ENCODE data around the gene PLEKHH1.
A peak's percentile ranks its signal among the peaks of the same experiment; 100 is the strongest.
"Not testable (repeated sequence)": the region's sequence is repeated elsewhere in the genome, so short reads cannot be mapped to it uniquely, and the experiment has no call there.

Gene PLEKHH1

GRCh38 chr14:67584978-67585377 lies 51.9 kb downstream of the PLEKHH1 start:
- ATAC-seq, result no peak

GRCh38 chr14:67586369-67586768 lies 53.3 kb downstream of the PLEKHH1 start:
- no peak for ATAC-seq

GRCh38 chr14:67589204-67589770 lies 56.2 kb downstream of the PLEKHH1 start:
- ATAC-seq, result no peak

DNA sequence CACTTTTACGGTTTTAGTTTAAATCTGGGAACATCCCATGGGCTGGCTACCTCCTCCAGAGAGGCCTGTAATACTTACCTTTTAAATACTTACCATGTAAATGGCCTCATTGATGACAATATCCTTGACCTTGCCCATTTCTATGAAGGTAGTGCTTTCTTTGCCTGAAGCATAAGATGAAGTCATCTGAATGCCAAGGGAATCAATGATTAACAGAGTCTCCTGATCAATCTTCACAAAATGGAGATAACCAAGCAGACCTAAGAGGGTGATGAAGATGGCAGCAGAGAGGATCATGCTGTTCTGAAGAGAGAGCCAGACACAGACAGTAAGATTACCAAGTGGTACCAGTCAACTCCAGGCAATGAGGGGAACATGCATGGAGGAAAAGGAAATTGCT lies 60.6 kb downstream of the PLEKHH1 start:
- ATAC-seq, result not testable (repeated sequence)

DNA sequence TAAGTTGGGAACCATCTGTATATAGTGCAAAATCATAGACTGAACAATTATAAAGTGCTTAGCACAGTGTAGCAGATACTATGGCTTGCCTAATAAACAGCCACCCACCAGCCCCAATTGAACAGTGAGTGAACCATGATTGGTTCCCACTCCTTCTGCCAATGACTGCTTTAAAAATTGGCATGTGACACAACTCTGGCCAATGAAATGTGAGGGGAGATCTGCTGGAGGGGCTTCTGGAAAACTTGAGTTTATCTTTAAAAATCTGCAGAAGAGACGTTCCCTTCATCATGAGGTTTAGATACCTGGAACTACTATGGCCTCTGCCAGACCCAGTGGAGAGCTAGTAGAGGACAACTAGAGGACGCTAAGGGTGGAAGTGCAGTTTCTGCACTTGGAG lies 62.3 kb downstream of the PLEKHH1 start:
- no peak for ATAC-seq

DNA sequence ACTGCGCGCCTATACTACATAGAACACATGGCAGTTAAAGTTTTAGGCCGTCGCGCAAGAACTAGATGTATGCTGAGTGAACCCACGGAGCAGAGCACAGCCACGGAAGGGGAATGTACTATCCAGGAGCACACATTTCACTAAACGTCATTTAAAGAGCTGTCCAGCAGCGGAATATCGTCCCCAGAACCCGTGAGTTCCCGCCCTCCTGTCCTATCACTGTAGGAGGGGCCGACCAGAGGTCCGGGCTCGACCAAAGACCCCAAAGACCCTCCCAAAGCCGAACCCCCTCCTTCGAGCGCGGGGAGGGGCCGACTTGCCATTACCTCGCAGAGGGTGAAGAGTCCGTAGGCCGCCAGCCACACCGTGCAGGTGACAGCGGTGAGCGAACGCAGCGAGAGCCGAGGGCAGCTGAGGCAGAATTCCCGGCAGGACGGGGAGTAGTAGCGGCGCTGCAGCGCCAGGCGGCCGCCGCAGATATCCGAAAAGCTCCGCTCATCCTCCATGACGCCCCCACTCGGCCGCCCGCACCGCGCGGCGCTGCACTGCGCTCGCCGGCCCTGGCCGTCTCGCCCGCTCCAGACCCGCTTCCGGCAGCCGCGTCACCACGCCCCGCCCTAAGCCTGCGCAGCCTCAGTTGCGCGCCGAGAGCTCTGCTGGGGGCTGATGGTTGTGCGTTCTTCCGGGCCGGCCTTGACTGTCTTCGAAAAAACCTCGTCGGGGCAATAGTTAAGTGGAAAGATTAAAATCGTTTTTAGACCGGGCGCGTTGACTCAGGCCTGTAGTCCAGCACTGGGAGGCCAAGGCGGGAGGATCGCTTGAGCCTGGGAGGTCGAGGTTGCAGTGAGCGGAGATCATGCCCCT lies 66.8 kb downstream of the PLEKHH1 start, which contains the start of gene PIGH:
Gene PIGH, minus strand, starts transcription at position 571 of the 864 bp plus-strand sequence. Its CDS starts 65 bp downstream, at position 506.
- peak; percentile 99 to 100 for ATAC-seq

- not testable (repeated sequence) for ATAC-seq
These were observed 67.5 kb downstream of the PLEKHH1 start for GRCh38 chr14:67600562-67600974.

- ATAC-seq, result no peak
These were observed 69.0 kb downstream of the PLEKHH1 start for GRCh38 chr14:67602076-67602475.

DNA sequence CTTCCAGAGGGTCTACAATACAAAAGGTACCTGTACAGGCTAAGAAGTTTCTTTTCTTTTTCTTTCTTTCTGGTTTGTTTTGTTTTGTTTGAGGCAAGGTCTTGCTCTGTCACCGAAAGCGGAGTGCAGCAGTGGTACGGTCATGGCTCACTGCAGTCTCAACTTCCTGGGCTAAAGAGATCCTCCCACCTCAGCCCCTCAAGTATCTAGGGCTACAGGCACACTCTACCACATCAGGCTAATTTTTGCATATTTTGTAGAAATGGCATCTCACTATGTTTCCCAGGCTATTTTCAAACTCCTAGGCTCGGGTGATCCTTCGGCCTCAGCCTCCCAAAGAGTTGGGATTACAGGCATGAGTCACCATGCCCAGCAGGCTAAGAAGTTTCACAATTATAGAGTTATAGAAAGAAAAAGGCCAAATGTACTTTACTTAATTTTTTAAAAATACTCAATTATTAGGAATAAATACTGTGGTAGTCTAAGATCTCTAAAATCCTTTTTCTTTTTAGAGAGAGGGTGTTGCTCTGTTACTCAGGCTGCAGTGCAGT lies 70.0 kb downstream of the PLEKHH1 start:
- ATAC-seq, result no peak

GRCh38 chr14:67607646-67608045 lies 74.6 kb downstream of the PLEKHH1 start:
- no peak for ATAC-seq

GRCh38 chr14:67609642-67610310 lies 76.7 kb downstream of the PLEKHH1 start:
- no peak for ATAC-seq

DNA sequence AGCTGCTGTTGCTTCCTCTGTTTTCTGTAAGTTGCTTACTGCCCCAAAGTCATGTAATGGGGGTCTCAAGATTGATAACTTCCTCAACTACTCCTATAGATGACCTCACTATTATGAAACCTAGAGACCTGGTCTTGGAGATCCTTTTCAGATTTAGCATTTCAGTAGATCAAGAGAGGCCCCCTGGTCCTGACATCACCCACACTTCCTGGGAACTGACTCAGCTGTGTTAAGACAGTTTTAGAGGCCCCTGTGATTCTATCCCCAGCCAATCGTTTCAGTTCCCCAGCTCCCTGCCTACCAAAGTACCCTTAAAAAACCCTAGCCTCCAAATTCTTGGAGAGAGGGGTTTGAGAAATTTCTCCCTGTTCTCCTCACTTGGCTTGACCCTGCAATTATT lies 77.4 kb downstream of the PLEKHH1 start:
- no peak for ATAC-seq

GRCh38 chr14:67618617-67619063 lies 85.5 kb downstream of the PLEKHH1 start:
- peak; percentile 19 to 32 for ATAC-seq

- ATAC-seq, result peak; percentile 95 to 97
These were observed 86.5 kb downstream of the PLEKHH1 start, which contains the start of gene ARG2 for GRCh38 chr14:67619446-67620216. ARG2 (plus strand) TSS chr14:67619920; CDS start chr14:67619978, 58 bp downstream.

DNA sequence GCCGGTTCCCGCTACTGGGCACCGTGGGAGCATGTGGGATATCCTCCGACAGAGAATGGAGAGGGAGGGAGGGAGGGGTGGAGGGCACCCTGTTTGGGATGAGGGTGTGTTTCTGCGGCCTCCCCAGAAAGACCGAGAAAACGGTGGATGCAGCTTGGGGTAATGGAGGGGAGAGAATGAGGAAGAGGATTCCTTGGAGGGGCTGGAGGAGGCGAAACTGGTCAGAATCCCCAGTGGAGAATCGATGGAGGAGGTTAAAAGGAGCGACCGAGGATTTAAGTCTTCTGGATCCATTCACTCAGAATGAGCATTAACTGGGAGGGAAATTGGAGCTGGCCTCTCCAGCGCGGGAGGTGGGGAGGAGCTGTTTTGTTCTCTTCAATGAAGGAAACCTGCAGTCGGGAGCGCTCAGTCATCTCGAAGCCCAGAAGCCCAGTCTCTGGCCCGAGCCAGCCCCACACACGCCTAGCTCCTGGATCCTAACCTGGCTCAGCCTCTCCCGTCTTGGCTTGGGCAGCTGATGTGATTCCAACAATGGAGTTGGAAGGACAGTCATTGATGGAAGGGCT lies 87.2 kb downstream of the PLEKHH1 start:
- ATAC-seq, result no peak

DNA sequence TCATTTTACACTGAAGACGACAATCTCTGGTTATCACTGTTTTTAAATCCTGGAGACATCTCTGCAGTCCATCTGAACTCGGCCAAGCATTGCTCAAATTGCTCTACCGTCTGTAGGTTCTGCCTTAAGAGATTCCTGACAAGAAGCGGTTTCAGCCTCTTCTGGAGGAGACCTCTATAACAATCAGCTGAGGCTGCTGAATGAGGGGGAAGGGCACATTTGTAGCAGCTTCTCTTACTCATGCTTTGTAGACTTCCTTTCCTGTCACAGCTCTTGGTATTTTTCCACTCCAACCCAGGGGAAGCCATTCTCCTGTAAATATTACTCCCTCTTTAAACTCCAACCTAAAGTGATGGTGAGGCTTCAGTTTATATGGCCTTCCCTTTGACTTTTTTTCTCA lies 89.6 kb downstream of the PLEKHH1 start:
- no peak for ATAC-seq

DNA sequence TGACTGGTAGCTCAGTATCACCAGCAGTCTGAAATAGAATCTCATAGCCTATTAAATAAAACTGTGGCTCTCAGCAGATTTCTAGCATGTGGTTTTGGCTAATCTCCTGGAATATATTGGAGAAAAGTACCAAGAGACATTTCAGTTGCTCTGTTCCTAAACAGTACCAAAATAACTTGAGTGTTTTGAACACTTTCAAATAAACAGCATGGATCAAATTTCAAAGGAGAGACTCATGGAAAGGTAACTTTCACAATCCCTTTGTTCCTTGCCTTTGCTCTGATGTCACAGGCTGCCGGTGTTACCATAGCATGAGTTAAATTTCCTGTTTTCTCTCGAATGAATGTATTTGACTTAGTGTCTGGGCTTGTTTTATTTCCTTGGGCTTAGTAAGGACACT lies 90.0 kb downstream of the PLEKHH1 start:
- no peak for ATAC-seq

- peak in 1 of 2 donors; percentile 20 for ATAC-seq
These were observed 93.0 kb downstream of the PLEKHH1 start for GRCh38 chr14:67626131-67626530.

DNA sequence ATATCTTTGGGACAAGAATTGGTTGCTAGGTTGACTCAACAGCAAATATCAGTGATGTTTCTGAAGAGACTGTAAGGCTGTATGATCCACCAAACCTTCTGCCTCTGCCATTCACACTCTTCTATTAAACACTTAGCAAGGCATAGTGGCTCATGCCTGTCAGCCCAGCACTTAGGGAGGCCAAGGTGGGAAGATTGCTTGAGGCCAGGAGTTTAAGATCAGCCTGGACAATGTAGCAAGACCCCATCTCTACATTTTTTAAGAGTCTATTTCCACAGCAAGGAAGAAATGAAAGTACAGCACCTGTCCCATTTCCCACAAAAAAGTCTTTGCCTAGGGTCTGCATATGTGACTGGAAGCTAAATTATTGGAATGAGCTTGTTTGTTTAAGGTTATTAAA lies 94.4 kb downstream of the PLEKHH1 start:
- ATAC-seq, result no peak

GRCh38 chr14:67630186-67630585 lies 97.1 kb downstream of the PLEKHH1 start:
- ATAC-seq, result no peak

DNA sequence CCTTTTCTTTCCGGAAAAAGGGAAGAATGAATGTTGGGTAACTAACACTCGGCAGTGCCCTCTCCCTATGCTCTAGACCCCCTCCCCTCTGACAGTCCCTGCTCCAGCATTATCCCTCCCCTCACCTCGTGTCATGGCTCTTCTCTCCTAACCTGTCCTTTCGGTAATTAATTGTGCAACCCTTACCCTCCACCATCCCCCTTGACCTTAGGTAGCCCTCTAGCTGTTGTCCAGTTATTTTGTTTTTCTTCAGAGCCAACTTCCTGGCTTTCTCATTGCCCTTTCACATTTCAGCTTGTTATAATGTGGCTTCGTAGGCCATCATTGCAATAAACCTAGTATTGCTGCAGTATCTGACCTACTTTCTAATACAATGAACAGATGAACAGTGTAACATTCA lies 97.8 kb downstream of the PLEKHH1 start:
- no peak for ATAC-seq

Data from activated CD4-positive, CD25-positive, alpha-beta regulatory T cell treated with anti-CD3 and anti-CD28 coated beads, Interleukin-2, amount 50 U/mL, for 24 hours (primary cell).